C1 segment of cervical spinal cord (tissue), 14 donors: ENCODE data around the gene GPR25.
"Not testable (repeated sequence)": the region's sequence is repeated elsewhere in the genome, so short reads cannot be mapped to it uniquely, and the experiment has no call there.

Experiments
- DNase-seq, 14 donors: peaks; one replicate each; lab custom pipeline; 2025; lab: John Stamatoyannopoulos, UW

GPR25 gene

DNA sequence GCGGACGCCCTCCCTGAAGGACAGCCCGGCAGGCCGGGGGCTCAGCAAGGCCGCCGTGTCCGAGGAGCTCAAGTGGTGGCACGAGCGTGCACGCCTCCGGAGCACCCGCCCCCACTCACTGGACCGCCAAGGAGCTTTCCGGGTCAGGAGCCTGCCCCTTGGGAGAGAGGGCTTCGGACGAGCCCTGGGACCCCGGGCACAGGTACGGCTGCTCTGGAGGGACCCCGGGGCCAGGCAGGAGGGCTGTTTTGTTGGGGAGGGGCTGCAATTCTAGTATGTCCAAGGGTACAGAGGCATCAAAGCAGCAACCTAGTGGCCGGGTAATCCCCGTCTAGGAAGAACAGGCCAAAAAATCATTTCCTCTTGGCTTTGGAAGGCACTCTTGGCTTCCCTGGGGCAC lies 39.2 kb downstream of the GPR25 start:
- not testable (repeated sequence) for DNase-seq

DNA sequence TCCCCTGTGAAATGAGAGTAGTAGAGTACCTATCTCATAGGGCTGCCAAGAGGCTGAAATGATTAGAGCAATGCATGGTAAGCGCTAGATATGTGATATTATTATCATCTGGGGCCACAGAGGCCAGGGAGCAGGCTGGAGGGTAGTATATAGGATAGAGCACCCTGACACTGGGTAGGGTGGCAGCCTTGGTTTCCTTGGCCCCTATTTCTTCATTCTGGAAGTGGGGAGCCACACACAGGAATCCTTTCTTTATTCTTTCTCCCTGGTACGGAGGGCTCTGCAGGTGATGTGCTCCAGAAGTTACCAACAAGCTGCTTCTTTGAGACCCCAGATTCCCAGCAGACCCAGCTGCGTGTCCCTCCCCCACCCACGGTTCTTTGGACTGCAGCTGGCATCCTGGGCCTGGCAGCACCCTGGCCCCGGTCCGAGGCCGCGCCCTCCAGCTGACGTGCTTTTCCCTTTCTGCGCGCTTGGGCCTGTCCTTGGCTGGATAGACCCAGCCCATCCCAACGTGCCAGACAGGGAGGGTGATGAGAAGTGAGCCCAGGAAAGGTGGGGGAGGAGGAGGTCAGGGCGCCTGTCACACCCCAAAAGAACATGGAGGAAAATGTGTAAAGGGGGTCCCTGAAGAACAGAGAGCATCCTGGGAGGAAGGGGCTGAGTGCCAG lies 40.1 kb downstream of the GPR25 start:
- DNase-seq: peak in 2 of 14 donors; percentile 4 to 12

DNA sequence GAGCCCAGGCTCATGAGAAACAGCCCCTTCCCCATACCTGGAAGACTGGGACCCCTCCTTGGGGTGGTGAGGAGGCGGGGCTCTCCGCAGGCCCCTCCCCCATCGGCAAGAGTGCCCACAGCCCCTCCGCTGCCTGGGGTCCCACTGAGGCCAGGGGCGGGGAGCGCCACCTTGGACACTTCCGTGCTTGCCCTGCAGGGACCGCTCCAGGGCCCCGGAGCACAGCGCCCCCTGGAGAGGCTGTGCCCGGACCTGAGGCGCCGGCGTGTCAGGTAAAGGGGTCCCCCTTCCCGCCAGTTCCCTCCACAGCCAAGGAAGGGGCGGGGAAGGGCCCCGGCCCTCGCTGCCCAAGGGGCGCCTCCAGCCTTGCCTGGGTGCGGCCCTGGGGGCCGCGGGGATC lies 43.4 kb downstream of the GPR25 start:
- DNase-seq: no peak

- DNase-seq: no peak
Observed at GRCh38 chr1:200916681-200917080, 43.9 kb downstream of the GPR25 start.

GRCh38 chr1:200917291-200917817 lies 44.6 kb downstream of the GPR25 start:
- DNase-seq: no peak

GRCh38 chr1:200918006-200918405 lies 45.2 kb downstream of the GPR25 start:
- no peak for DNase-seq

- no peak for DNase-seq
Observed at GRCh38 chr1:200919386-200919785, 46.6 kb downstream of the GPR25 start.

DNA sequence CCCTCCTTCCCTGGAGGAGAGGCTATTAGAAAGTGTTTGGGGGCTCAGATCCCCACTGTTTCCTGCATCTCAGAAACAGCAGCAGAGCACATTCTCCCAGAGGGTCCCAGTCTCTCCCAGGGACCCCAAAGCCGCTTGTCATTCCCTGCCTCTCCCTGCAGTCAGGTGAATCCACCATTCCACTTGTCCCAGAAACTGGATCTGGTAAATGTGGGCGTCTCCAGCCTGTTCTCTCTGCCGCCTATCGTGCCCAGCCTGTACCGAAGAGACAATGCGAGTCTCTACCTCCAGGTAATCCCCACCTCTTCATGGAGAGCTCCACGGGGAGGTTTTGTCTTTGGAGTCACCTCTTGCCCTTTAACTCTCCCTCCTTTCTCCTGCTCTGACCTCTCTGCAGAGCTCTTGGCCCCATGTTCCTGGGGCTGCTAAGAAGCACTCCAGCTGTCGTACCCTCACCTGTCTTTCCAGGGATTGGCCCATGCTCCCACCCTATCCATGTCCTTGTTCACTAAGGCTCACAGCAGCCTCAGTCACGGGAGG lies 48.9 kb downstream of the GPR25 start:
- DNase-seq: no peak

DNA sequence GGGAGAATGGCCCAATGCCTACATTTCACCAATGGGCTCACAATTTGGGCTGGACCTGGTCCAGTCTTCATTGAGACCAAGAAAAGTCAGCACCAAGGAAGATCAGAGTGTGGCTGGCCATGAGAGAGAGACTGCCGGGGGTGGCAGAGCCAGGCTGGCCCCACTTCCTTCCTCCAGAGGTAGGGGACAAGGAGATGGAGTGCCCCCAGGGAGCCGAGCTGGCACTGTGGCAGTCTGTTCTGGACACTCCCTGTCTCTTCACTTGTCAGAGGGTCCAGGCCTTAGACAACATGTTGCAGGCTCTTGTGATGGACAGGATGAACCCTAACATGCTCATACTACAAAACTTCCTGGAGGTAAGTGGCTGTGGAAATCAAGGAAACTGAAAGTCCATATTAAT lies 49.6 kb downstream of the GPR25 start:
- no peak for DNase-seq

DNA sequence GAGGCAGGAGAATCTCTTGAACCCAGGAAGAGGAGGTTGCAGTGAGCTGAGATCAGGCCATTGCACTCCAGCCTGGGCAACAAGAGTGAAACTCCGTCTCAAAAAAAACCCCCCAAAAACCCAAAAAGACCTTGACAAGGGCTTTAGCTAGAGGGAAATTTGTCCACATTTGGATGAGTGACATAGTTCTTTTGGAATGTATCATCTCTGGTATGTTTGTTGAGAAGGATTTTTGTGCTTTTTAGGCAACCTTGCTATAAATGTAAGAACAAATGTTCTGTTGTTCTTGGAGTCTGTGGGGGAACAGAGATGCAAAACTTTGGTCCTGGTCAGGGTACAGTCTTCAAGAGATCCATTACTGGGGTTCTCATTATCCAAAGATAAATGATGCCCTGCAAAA lies 50.8 kb downstream of the GPR25 start:
- DNase-seq: no peak
